Measurements from ENCODE around the gene BIN1. TPM values are rescaled to one million over a fixed set of nuclear protein-coding genes. Genes with fewer than 3 reads are reported as not detected.
A peak's percentile ranks its signal among the peaks of the same experiment; 100 is the strongest.

The BIN1 gene
- total RNA-seq, 1 experiment from 2014 or later, result 89.3 TPM

DNA sequence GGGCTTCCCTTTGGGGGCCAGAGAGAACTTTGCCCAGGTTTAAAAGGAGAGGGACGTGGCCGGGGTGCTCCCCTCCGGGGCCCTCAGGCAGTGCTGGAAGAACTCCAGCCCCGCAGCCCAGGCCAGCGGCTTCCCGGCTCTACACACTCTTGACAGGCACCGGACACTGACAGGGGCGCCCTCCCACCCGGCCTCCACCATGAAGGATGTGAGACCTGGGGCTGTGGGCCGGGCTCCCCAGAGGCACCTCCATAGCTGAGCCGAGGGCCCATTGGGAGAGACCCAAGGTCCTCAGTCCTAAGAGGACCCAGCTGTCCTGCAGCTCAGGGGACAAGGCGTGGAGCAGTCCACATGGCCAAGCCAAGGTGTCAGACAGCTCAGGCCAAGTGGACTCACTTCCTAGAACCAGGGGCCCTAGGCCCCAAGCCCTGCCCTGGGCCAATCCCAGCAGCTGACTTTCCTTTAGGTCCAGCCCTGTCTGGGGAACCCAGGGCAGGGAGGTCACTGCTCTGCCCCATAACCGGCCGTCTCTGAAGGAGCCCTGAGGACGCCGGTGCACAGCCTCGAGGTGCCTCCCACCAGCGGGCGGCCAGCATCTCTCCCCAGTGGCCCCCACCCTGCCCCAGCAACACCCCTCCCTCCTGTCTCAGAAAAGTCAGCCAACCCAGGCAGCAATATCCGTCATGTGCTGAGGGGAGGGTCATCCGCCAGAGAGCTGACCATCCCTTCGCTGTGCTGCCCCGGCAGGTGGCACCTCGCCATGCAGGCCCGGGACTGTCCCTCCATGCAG is 51.8 kb downstream of the BIN1 start:
- no peak for DNase-seq (ENCODE audit: low read depth)
- in situ Hi-C loops (cut with HindIII; ENCODE audit: low pct_unique_long_range_greater_than_20kb, low sequenced_read_pairs), result no loop called here

DNA sequence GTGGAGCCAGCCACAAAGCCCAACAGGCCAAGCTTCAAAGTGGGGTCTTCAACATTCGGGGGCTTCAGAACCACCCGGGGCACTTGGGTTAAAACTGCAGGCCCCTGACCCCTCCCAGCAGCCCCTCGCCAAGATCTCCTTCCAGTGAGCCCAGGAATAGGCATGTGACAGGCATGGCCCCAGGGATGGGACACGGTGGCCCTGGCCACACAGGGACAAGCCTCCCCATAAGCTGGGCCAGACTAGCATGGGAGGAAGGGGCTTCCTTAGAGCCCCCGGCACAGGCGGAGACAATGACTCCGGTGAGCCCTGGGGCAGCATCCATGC is 52.4 kb downstream of the BIN1 start:
- DNase-seq (ENCODE audit: low read depth), result no peak
- in situ Hi-C loops (cut with HindIII; ENCODE audit: low pct_unique_long_range_greater_than_20kb, low sequenced_read_pairs), result no loop called here

DNA sequence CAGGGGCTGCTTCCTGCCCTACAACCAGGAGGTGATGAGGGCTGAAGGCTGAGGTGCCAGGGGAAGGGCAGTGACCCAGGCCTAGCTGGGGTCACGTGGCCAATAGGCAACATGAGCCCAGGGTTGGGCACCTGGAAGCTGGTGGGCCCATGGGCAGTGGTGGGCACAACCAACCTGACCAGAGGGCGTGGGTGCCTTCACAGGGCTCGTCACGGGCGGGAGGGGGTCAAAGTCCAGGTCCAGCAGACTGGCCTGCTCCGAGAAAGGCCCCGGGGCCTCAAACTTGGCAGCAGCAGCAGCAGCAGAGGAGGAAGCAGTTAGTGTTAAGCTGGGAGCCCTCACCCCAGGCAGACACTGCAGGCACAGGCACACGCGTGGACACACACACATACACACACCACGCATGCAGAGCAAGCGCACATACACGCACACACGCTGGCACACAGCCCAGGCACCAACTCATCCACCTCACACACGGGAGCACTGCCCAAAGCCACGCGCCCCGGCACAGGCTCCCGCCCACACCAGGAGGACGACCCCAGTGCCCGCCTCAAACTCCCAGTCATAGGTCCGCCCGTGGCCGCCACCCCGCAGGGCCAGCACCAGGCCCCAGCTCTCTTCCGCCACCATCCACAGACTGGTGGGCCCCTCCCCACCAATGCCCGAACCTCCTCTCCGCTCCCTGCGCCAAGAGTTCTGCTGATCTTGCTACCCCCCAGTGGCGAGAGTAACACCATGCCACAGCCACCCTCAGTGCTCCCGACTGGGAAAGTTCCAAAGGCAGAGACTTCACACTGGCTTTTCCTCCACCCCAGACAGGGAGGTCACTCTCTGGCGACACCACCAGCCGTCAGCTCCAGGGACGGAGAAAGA is 53.0 kb downstream of the BIN1 start:
- in situ Hi-C loops (cut with HindIII; ENCODE audit: low pct_unique_long_range_greater_than_20kb, low sequenced_read_pairs), result no loop called here
- no peak for DNase-seq (ENCODE audit: low read depth)

DNA sequence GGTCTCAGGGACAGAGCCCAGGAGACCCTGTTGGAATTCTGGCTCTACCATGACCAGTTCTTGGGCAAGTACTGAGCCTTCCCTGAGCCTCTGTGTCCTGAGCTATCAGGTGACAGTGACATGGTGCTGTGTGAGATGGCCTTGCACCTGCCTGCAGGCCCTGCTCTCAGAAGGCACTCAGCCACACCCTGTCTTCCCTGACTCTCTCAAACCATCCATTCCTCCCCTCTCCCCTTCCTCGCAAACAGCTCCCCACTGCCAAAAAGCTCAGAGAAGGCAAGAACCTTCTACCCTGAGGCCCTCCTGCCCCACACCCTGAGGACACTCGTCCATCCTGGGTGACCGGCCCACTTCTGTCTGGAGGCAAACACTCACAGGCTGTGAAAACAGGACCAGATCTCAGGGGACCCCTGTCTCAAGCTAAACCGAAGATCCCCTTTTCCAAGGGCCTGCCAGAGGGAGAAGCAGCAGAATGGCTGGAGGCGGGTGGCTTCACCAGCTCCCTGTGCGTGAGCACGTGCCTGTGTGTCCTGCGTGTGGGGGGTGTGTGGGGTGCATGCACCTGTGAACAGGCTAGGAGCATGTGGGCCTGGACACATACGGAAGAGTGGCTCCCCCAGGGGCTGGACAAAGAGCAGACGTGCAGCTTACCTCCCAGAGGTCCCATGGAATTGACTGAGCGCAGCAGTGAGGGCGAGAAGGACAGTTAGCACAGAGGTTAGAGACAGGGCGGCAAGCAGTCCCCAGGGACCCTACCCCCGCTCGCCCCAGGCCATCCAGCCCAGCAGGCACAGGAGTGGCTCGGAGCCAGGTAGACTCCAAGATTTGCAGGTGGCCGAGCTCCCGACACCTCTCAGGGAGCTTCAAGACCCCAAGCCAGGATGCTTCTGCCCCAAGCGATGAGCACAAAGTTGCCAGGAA is 53.9 kb downstream of the BIN1 start:
- in situ Hi-C loops (cut with HindIII; ENCODE audit: low pct_unique_long_range_greater_than_20kb, low sequenced_read_pairs), result no loop called here
- DNase-seq (ENCODE audit: low read depth), result no peak

DNA sequence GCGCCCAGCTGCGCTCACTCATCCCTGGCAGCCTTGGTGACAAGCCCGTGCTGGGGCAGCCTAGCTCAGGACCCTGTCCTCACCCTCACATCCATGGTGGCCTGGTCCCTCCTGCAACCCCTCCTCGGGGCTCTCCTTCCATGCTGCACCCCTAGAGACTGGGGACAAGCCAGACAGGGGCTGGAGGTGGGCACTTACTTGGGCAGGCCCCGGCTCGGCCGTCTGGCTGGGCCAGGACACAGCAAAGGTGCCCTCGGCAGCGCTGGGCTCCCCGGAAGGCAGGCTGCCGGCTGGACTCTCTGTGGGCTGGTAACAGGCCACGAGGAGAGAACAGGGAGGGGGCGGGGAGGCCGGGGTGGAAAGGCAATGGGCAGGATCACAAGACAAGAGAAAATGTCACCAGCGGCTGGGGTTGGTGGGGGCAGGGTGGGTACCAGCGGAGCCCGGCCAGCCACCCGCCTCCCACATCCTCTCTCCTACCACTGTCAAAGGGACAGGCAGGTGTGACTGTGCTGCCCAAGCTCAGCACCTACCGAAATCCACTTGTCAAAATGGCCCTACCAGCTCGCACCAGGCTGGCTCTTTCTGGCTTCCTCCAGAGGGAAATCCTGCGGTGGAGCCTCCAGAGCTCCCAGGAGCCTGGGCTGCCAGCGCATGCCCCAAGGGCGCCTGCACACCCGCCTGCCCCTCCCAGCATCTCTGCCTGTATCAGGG is 54.7 kb downstream of the BIN1 start:
- in situ Hi-C loops (cut with HindIII; ENCODE audit: low pct_unique_long_range_greater_than_20kb, low sequenced_read_pairs), result no loop called here
- DNase-seq (ENCODE audit: low read depth), result no peak

DNA sequence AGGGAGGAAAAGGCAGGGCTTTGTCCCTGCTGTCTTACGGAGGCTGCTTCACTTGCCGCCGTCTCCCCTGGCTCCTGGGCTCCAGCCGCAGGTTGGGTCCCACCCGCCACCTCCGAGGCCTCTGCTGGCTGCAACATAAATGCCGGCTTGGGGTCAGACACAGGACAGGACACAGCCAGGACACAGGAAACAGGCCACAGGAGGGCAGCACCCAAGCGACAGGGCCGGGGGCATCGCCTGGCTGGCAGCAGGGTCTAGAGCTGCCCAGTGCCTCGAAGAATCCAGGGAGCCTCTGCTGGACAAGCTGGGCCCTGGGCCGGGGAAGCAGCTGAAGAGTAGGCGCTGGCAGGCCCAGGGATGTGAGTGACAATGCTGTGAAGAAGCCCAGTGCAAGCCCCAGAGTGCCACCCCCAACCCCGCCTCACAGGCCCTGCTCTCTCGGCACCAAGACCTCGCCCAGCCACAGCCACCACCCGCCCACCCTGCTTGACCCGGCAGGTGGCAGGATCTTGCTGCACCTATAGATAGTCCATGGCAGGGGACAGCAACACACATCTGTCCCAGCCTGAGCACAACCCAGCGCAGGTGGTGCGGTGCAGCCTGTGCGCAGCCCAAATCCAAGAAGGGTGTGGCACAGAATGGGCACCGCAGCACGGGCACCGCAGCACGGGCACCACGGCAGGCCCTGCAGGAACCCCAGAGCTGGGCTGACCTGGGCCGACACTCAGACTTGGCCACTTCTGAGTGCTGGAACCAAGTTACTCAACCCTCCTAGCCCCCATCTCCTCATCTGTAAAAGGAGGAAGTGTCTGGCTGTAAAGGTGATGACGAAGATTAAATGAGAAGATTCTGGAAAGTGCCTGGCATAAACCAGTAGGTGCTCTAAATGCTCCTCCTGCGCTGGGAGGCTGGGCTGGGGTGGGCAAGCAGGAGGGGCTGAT is 55.6 kb downstream of the BIN1 start:
- DNase-seq (ENCODE audit: low read depth), result no peak
- in situ Hi-C loops (cut with HindIII; ENCODE audit: low pct_unique_long_range_greater_than_20kb, low sequenced_read_pairs), result no loop called here

DNA sequence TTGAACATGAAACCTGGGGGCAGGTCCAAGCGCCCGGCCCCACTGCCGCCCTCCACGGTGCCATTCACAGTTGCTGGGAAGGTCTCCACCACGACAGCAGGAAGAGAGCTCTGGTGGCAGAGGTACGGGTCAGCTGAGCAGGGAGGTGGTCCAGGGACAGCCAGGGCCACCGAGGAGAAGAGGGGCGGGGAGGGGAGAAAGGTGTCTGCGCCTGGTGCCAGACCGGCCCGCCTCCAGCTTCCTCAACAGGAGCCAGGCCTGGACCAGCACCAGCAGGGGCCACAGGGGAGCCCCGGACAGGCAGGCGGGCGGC is 56.2 kb downstream of the BIN1 start:
- in situ Hi-C loops (cut with HindIII; ENCODE audit: low pct_unique_long_range_greater_than_20kb, low sequenced_read_pairs), result no loop called here
- no peak for DNase-seq (ENCODE audit: low read depth)

DNA sequence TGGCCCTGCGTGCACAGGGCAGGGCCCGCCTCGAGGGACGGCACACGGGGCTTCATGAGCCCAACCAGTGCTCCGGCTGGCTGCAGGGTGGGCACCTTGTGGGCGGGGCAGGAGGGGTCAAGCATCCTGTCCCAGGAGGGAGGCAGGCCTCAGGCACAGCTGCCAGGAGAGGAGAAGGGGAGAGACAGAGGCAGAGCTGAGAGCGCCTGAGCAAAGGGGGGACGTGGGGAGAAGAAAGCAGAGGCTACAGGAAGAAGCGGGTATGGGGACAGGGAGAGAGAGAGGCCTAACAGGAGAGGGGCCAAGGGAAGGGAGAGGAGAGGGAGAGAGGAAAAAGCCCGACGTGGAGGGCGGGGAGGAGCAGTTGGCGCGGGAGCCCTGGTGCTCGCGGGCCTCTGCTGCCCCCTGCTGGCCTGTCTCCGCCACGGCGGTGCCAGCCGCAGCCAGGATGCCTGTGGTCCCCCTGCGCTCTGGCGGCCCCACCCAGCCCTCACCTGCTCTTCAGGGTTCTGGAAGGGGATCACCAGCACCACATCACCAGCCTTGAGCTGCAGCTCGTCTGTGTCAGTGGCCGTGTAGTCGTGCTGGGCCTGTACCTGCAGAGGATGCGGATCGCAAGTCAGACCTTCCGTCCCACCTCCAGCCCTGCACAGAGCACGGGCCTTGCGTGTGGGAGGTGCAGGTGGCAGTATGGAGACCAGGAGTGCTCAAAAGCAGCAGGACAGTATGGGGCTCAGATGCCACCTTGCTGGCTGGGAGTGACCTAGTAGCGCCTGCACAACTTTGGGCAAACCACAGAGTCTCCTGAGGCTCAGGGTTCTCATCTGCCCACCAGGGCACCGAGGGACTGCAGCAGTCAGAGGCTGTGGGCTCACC is 56.8 kb downstream of the BIN1 start:
- DNase-seq (ENCODE audit: low read depth), result peak; percentile 39

DNA sequence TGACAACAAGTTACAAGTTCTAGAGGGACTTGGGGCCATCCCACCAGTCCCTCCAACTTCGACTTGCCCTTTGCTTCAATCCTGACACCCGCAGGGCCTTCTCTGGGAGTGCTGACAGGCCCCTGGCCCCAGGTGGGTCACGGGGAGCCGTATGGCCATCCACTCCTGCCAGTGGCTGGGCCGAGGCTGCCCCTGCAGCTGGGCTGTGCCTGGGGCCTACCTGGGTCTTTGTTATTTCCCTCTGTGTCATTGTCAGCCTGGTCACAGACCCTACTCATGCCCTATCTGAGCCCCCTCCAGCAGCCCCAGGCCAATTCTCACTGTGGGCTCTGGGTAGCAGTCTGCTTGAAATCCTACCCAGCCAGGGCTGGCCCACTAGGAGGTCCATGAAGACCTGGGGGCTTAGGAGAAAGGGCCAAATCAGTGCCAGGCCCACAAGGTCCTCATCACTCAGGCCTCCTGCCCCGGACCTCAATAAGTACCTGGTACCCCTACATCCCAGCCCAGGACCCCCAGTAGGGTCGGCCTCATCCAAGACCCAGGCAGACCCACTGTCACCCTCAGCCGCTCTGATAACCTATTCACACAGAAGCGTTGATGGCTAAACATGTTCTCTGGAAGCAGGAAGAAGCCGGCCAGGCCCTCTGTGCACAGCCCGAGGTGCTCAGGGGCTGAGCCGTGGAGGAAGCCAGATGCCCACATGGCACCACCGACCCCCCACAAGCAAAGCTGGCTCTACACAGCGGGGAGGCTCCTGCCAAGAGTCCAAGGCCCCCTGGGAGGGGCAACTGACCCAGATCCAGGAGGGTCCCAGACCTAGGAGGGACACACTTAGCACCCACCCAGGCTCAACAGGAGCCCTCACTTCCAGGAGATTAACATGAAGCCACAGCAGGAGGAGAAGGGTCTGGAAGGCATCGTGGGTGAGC is 57.7 kb downstream of the BIN1 start:
- in situ Hi-C loops (cut with HindIII; ENCODE audit: low pct_unique_long_range_greater_than_20kb, low sequenced_read_pairs), result no loop called here
- DNase-seq (ENCODE audit: low read depth), result no peak

More for the DNA sequence above, 56.8 kb downstream of the BIN1 start:
- in situ Hi-C loops (cut with HindIII; ENCODE audit: low pct_unique_long_range_greater_than_20kb, low sequenced_read_pairs), result no loop called here

DNA sequence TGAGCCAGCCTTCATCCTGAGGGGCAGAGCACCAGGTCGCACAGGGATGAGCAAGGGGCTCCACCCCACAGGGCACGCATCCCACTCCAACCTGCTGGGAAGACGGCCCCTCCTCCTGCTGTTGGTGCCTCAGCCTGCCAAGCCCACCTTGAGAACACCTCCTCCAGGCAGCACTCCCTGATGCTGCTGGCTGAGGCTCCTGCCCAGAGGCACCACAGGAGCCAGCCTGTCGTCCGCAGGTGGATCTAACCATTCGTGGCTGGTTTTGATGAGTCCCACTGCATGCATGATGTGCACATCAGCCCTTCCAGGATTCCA is 58.4 kb downstream of the BIN1 start:
- in situ Hi-C loops (cut with HindIII; ENCODE audit: low pct_unique_long_range_greater_than_20kb, low sequenced_read_pairs), result no loop called here

DNA sequence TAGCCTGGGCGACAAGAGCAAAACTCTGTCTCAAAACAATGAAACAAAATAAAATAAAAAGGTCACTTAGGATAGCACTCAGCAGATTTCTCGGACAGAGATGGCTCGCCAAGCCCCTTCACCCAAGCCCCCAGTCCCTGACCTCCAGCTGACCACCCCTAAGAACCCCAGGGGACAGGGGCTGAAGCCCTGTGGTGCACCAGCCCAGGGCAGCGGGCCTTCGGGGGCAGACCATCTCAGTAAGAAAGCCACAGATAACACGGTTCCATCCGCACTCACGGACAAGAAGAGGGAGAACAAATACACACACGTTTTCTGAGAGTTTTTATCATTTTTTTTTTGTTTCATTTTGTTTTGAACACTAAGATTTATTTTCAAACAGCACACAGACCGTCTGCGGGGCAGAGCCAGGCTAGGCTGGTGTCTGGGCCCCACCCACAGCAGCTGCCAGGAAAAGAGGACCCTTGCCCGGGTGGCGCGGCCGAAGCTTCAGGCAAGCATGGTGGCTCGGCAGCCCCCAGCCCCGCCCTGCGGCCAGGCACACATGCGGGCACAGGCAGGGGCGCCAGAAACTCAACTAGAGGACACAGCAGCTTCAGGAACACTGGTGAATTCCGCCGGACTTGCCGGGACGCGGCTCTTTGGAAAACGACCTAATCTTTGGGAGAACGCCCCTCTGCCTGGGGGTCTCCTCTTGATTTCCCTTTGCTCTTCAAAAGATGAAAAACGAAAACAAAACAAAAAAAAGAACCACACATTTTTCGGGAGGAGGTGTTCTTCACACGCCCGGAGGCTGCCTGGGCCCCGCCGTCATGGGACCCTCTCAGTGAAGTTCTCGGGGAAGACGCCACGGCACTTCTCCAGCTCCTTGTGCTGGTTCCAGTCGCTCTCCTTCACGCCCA is 59.0 kb downstream of the BIN1 start:
- no peak for DNase-seq (ENCODE audit: low read depth)
- in situ Hi-C loops (cut with HindIII; ENCODE audit: low pct_unique_long_range_greater_than_20kb, low sequenced_read_pairs), result no loop called here

More for the DNA sequence above, 58.4 kb downstream of the BIN1 start:
- DNase-seq (ENCODE audit: low read depth), result no peak

DNA sequence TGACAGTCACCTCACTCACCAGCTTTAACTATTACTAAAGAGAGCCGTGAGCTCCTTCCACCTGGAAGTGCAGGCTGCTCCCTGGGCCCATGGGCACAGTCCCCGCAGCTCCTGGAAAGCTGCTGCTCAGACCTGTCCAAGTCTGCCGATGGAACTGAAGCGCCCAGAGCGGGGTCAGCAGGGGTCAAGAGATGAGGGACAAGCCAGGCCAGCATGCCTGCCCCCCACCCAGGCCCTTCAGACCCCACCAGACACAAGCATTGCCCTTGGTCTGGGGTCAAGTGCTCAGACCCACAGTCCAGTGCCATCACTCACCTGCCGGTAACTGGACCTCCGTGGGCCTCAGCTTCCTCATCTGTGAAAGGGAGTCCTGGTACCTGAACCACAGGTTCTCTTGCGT is 59.9 kb downstream of the BIN1 start:
- in situ Hi-C loops (cut with HindIII; ENCODE audit: low pct_unique_long_range_greater_than_20kb, low sequenced_read_pairs), result no loop called here
- DNase-seq (ENCODE audit: low read depth), result no peak

DNA sequence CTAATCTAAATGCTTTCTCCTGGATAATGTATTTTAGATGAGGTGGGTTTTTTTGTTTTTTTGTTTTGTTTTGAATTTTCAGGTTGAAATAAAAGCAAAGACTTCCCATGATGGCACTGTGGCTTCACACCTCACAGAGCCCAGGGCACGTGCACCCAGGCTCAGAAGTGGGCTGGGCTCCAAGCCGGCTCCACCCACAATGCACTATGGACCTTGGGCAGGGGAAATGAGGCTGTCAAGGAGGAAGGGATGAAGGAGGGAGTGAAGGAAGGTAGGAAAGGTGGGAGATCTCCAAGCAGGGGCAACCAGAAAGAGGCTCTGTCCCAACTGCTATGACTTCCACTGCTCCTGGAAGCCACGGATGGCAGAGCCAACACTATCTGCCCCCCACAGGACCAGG is 60.4 kb downstream of the BIN1 start:
- in situ Hi-C loops (cut with HindIII; ENCODE audit: low pct_unique_long_range_greater_than_20kb, low sequenced_read_pairs), result no loop called here
- no peak for DNase-seq (ENCODE audit: low read depth)

DNA sequence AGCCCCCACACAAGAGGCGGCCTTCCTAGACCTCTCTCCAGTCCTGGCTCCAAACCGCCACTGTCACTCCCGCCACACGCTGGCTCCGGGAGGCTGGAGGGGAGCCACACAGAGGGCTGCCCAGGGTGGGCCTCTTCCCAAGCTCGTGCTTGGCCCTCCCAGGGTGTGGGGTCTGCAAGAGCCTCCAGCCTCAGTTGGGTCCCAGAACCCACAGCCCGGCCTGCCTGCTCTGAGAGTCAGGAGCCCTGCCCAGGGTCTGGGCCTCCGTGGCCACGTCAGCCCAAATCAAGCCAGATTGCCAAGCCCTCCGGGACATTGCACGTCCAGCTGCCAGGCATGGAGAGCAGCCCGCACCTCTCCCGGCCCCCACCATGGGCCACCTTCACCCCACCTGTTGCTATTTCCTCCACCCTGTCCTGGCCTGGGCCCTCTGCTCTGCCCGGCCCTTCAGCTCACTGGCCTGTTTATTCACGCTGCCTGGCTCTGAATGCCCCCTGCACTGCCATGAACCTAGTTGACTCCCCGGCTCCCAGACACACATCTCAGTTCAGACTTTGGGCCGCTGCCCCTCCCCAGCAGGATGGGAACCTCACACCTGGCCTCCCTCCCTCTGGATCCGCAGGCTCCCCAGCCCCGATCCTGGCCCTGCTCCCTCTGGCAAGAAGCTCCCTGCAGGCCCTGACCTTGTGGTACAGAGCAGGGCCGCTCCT is 61.0 kb downstream of the BIN1 start:
- in situ Hi-C loops (cut with HindIII; ENCODE audit: low pct_unique_long_range_greater_than_20kb, low sequenced_read_pairs), result no loop called here
- no peak for DNase-seq (ENCODE audit: low read depth)

Measured in Caki2 (cell line).